CD8-positive, alpha-beta memory T cell (primary cell): ENCODE measurements around the gene ITSN1. TPM values are rescaled to one million over a fixed set of nuclear protein-coding genes. Genes with fewer than 3 reads are reported as not detected.

Experiments
- CTCF ChIA-PET: fragments of 350-600 bp; sonication (Branson Sonifier 250); formaldehyde crosslinking; loops from one replicate; lab custom pipeline; 2021; ENCODE audit warnings: antibody characterized with exemption; lab: Charles Lee
- POLR2A ChIA-PET: fragments of 350-600 bp; sonication (Branson Sonifier 250); formaldehyde crosslinking; loops from one replicate; lab custom pipeline; 2021; ENCODE audit warnings: antibody characterized with exemption; lab: Charles Lee
- DNase-seq, 5 donors: peaks; one replicate each; pipeline versions ENCODE4 v3.0.0 to v3.0.0-alpha.2; 2020 to 2022; ENCODE audit warnings: mixed read lengths in 1 of 5
- H3K27ac ChIP-seq: one replicate; pipeline ENCODE4 v1.7.0; 2013; ENCODE audit warnings: low read depth, mild to moderate bottlenecking, low read length, moderate library complexity
- H3K27me3 ChIP-seq: 2 replicates; pipeline ENCODE4 v1.7.0; 2013; ENCODE audit warnings: low read length, mild to moderate bottlenecking; ENCODE audit not compliant: insufficient read depth, poor library complexity, severe bottlenecking
- H3K36me3 ChIP-seq: 2 replicates; pipeline ENCODE4 v1.7.0; 2013; ENCODE audit warnings: mild to moderate bottlenecking, low read length, moderate library complexity; ENCODE audit not compliant: insufficient read depth
- H3K4me1 ChIP-seq: 2 replicates; pipeline ENCODE4 v1.7.0; 2013; ENCODE audit warnings: mild to moderate bottlenecking, low read length, moderate library complexity; ENCODE audit not compliant: insufficient read depth
- H3K4me3 ChIP-seq: 2 replicates; pipeline ENCODE4 v1.7.0; 2013; ENCODE audit warnings: mild to moderate bottlenecking, low read length
- H3K9me3 ChIP-seq: 2 replicates; pipeline ENCODE4 v1.7.0; 2013; ENCODE audit warnings: mild to moderate bottlenecking, low read length
- H3K27ac Mint-ChIP-seq, 8 donors: one replicate each; pipeline ENCODE4 v1.8.0; 2020 to 2021; ENCODE audit warnings: mixed read lengths in 8 of 8, mild to moderate bottlenecking in 6 of 8, inconsistent platforms in 3 of 8, moderate library complexity in 3 of 8
- H3K27me3 Mint-ChIP-seq, 2 donors: one replicate each; pipeline ENCODE4 v1.8.0; 2020 to 2021; ENCODE audit warnings: mixed read lengths in 2 of 2, mild to moderate bottlenecking in 1 of 2, moderate library complexity in 1 of 2
- H3K36me3 Mint-ChIP-seq, 3 donors: one replicate each; pipeline ENCODE4 v1.8.0; 2020 to 2021; ENCODE audit warnings: mixed read lengths in 3 of 3, inconsistent platforms in 1 of 3, mild to moderate bottlenecking in 1 of 3
- H3K4me1 Mint-ChIP-seq, 3 donors: one replicate each; pipeline ENCODE4 v1.8.0; 2020 to 2021; ENCODE audit warnings: mixed read lengths in 3 of 3, inconsistent platforms in 1 of 3, mild to moderate bottlenecking in 1 of 3
- H3K4me3 Mint-ChIP-seq, 7 donors: one replicate each; pipeline ENCODE4 v1.8.0; 2020 to 2021; ENCODE audit warnings: mixed read lengths in 7 of 7, mild to moderate bottlenecking in 6 of 7, moderate library complexity in 4 of 7, inconsistent platforms in 2 of 7
- H3K9me3 Mint-ChIP-seq, 5 donors: one replicate each; pipeline ENCODE4 v1.8.0; 2020 to 2022; ENCODE audit warnings: mixed read lengths in 5 of 5, mild to moderate bottlenecking in 3 of 5, moderate library complexity in 2 of 5, inconsistent platforms in 1 of 5
- polyA plus RNA-seq: library from polyadenylated mRNA; unstranded; fragments of 300-500 nt; fragmentation: Illumina TruSeq; gene quantifications from one replicate; pipeline ENCODE4 v1.2.3, GENCODE V29; 2021
- total RNA-seq, 2 experiments: library from RNA; stranded (reverse); gene quantifications; one replicate each; pipeline ENCODE4 v1.2.3, GENCODE V29; 2021

ITSN1 gene
- total and polyA plus RNA-seq, 3 experiments from 2014 or later, result 2.7 to 5.5 (median 4.9) TPM

DNA sequence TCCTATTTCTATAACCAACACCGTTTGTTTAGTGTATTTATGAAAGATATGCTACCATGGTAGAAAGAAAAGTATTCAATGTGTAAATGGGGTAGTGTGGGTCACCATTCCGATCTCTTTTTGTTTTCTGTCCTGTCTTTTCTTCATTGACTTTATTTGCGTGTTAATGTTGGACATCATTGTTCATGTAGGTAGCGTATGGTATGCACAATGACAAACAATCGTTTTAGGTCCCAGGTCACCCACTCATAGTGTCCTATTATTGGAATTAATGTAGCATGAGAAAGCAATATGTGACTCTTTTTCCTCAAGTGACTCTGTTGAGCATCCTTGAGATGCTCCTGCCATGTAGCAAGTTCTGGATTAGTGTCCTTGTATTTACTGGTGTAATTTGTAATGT is 247.9 kb downstream of the ITSN1 start:
- peaks cover 2 to 22% of the 10 kb centered on the region in 2 donors for H3K27me3 Mint-ChIP-seq
- ChIA-PET CTCF (no interaction called here), POLR2A (no interaction called here)
- no peak overlapping the region for H3K27ac ChIP-seq
- no peaks in the 10 kb centered on the region for H3K36me3 Mint-ChIP-seq
- H3K4me3 ChIP-seq, result no peak overlapping the region
- H3K9me3 Mint-ChIP-seq, result no peaks in the 10 kb centered on the region
- no peaks in the 10 kb centered on the region for H3K36me3 ChIP-seq
- peaks cover 12% of the 10 kb centered on the region for H3K4me1 ChIP-seq
- DNase-seq, result no peak
- H3K4me3 Mint-ChIP-seq, result no peak overlapping the region
- no peaks in the 10 kb centered on the region for H3K9me3 ChIP-seq
- H3K27me3 ChIP-seq, result no peaks in the 10 kb centered on the region
- H3K4me1 Mint-ChIP-seq, result peaks cover 7 to 10% (median 9%) of the 10 kb centered on the region in 3 donors
- H3K27ac Mint-ChIP-seq, result no peak overlapping the region

DNA sequence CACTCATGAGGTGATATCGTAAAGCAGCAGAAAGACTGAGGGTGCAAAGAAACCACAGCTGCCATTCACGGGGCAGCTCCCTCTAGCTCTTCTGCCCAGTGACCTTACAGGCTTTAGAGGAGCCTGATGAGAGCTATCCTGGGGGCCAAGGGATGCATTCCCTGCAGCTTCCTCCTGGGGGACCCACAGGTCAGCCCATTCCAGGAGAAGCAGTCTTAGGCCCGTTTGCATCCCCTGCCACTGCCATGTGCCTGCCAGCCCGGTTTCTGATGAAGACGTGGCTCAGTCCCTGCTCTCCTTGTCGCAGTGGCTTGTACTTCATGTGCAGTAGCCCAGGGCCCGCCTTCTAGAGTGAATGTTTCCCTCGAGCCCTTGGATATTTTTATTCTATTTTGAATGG is 250.6 kb downstream of the ITSN1 start:
- POLR2A ChIA-PET, result no interaction called here

DNA sequence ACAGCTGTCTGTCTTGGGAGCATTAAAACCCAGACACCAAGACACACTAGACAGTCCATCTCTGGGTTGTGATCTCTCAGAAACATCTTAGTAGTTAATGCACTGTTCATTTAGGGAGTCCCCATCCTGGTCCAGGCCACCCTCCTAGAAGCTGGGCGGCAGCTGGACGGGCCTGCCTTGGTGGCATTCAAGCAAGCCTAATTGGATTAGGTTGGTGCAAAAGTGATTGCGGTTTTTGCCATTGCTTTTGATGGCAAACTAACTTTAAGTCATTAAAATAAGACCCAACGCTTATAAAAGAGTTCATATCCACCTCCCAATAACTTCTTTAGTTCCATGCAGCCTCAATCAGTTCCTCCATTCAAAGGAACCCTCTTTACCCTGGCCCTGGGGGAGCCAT is 251.6 kb downstream of the ITSN1 start:
- Histone ChIP-seq H3K4me3 (no peak overlapping the region), H3K9me3 (no peaks in the 10 kb centered on the region), H3K4me1 (peaks cover 12% of the 10 kb centered on the region), H3K27me3 (no peaks in the 10 kb centered on the region), H3K27ac (no peak overlapping the region), H3K36me3 (no peaks in the 10 kb centered on the region)
- Mint-ChIP-seq H3K27me3 (peaks cover 1 to 25% of the 10 kb centered on the region in 2 donors), H3K9me3 (no peaks in the 10 kb centered on the region), H3K27ac (no peak overlapping the region), H3K4me3 (peak overlapping the region in 1 of 7 donors; percentile 33), H3K4me1 (peaks cover 8 to 14% (median 14%) of the 10 kb centered on the region in 3 donors), H3K36me3 (no peaks in the 10 kb centered on the region)
- DNase-seq, result no peak
- ChIA-PET CTCF (no interaction called here), POLR2A (no interaction called here)

More for the DNA sequence above, 250.6 kb downstream of the ITSN1 start:
- no peak for DNase-seq
- CTCF ChIA-PET, result no interaction called here
- H3K27me3 Mint-ChIP-seq, result peaks cover 3 to 25% of the 10 kb centered on the region in 2 donors
- no peak overlapping the region for H3K27ac Mint-ChIP-seq
- no peaks in the 10 kb centered on the region for H3K9me3 Mint-ChIP-seq
- H3K27me3 ChIP-seq, result no peaks in the 10 kb centered on the region
- no peaks in the 10 kb centered on the region for H3K36me3 ChIP-seq
- H3K36me3 Mint-ChIP-seq, result no peaks in the 10 kb centered on the region
- H3K4me3 ChIP-seq, result no peak overlapping the region
- H3K4me1 ChIP-seq, result peaks cover 12% of the 10 kb centered on the region
- no peak overlapping the region for H3K27ac ChIP-seq
- no peaks in the 10 kb centered on the region for H3K9me3 ChIP-seq
- peaks cover 8 to 14% (median 14%) of the 10 kb centered on the region in 3 donors for H3K4me1 Mint-ChIP-seq
- no peak overlapping the region for H3K4me3 Mint-ChIP-seq

DNA sequence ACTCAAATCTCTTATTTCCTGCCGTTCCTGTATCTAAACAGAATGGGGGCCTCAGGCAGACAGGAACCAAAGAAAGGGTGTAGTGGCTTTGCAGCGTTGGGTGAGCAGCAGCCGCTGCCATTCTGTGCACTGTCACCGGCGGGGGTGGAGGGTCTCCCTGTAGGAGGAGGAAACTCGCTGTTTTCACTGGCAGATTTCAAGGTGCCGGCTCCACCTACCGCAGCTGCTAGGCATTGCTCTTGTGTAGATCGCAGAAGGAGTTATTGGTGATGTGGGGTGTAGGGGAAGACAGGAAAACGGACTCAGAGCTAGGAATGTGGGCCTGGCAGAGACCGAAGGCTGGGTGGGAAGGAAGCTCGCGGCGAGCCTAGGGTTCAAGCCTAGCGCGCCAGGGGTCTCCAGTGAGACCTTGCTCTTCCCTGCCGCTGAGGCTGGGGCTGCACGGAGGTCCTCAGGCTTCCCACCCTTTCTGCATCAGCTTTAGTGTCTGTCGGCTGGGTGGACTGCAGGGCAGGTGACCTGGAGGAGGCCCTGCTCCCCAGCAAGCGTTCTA is 252.5 kb downstream of the ITSN1 start:
- no peaks in the 10 kb centered on the region for H3K9me3 Mint-ChIP-seq
- peak in 4 of 5 donors; percentile 13 to 72 (median 48) for DNase-seq
- peak overlapping the region in 6 of 7 donors; percentile 16 to 76 (median 51) for H3K4me3 Mint-ChIP-seq
- Histone ChIP-seq H3K27me3 (no peaks in the 10 kb centered on the region), H3K4me3 (peak overlapping the region; percentile 27), H3K9me3 (no peaks in the 10 kb centered on the region), H3K36me3 (no peaks in the 10 kb centered on the region), H3K27ac (no peak overlapping the region), H3K4me1 (peaks cover 12% of the 10 kb centered on the region)
- CTCF ChIA-PET, result interaction anchor here (1.2 kb wide), 1 partner anchor 453 kb away, joined by 4 read pairs; no protein-coding TSS in a partner anchor
- peak overlapping the region in 4 of 8 donors; percentile 6 to 73 (median 54) for H3K27ac Mint-ChIP-seq
- POLR2A ChIA-PET, result no interaction called here
- H3K4me1 Mint-ChIP-seq, result peaks cover 8 to 14% (median 14%) of the 10 kb centered on the region in 3 donors
- peaks cover 1 to 25% of the 10 kb centered on the region in 2 donors for H3K27me3 Mint-ChIP-seq
- peaks cover 0 to 5% (median 3%) of the 10 kb centered on the region in 3 donors for H3K36me3 Mint-ChIP-seq

DNA sequence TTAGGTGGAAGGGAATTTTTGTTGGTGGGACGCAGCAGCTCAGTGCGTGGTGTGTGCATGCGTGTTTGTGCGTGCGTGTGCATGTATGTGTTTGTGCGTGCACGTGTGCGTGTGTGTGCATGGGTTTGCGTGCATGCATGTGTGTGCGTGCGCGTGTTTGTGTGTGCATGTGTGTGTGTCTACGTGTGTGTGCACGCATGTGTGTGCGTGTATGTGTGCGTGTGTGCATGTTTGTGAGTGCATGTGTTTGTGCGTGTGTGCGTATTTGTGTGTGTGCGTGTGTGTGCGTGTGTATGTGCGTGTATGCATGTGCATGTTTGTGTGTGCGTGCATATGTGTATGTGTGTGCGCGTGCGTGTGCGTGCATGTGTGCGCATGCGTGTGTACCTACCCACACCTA is 253.1 kb downstream of the ITSN1 start:
- Mint-ChIP-seq H3K9me3 (no peaks in the 10 kb centered on the region), H3K4me3 (peak overlapping the region in 3 of 7 donors; percentile 45 to 76 (median 56)), H3K4me1 (peaks cover 8 to 14% (median 14%) of the 10 kb centered on the region in 3 donors), H3K36me3 (peaks cover 0 to 6% (median 5%) of the 10 kb centered on the region in 3 donors), H3K27ac (peak overlapping the region in 2 of 8 donors; percentile 59 to 63), H3K27me3 (peaks cover 1 to 25% of the 10 kb centered on the region in 2 donors)
- peaks cover 12% of the 10 kb centered on the region for H3K4me1 ChIP-seq
- no peaks in the 10 kb centered on the region for H3K36me3 ChIP-seq
- H3K4me3 ChIP-seq, result no peak overlapping the region
- H3K27me3 ChIP-seq, result no peaks in the 10 kb centered on the region
- H3K9me3 ChIP-seq, result no peaks in the 10 kb centered on the region
- no peak for DNase-seq
- POLR2A ChIA-PET, result no interaction called here
- no peak overlapping the region for H3K27ac ChIP-seq
- CTCF ChIA-PET, result interaction anchor here (1.2 kb wide), 2 partner anchors 11 to 452 kb away, joined by 4 read pairs; no protein-coding TSS in a partner anchor

DNA sequence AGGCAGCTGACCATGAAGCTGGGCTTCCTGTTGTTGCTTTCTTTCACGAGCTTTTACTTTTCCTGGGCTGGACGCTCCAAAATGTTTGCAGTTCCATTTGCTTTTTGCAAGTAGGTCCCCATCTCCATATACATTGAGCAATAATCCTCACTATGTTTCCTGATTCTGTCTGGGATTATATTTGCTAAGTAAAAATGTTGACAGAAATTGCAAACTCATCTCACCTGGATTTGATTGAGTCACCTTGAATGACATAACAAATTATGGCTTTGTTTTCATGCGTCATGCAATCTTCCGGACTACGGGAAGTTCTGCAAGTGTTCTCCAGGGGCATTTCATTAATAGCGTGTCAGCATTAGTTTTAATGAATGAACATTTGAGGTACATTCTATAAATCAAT is 254.4 kb downstream of the ITSN1 start:
- Mint-ChIP-seq H3K36me3 (peaks cover 0 to 12% (median 8%) of the 10 kb centered on the region in 3 donors), H3K9me3 (no peaks in the 10 kb centered on the region), H3K4me1 (peaks cover 8 to 14% (median 14%) of the 10 kb centered on the region in 3 donors), H3K27ac (no peak overlapping the region), H3K27me3 (peaks cover 1 to 25% of the 10 kb centered on the region in 2 donors), H3K4me3 (no peak overlapping the region)
- no peaks in the 10 kb centered on the region for H3K9me3 ChIP-seq
- no peaks in the 10 kb centered on the region for H3K36me3 ChIP-seq
- POLR2A ChIA-PET, result no interaction called here
- DNase-seq, result no peak
- H3K4me3 ChIP-seq, result no peak overlapping the region
- H3K4me1 ChIP-seq, result peaks cover 12% of the 10 kb centered on the region
- CTCF ChIA-PET, result interaction anchor here (1.2 kb wide), 1 partner anchor 10 kb away, joined by 4 read pairs; no protein-coding TSS in a partner anchor
- H3K27me3 ChIP-seq, result no peaks in the 10 kb centered on the region
- no peak overlapping the region for H3K27ac ChIP-seq

DNA sequence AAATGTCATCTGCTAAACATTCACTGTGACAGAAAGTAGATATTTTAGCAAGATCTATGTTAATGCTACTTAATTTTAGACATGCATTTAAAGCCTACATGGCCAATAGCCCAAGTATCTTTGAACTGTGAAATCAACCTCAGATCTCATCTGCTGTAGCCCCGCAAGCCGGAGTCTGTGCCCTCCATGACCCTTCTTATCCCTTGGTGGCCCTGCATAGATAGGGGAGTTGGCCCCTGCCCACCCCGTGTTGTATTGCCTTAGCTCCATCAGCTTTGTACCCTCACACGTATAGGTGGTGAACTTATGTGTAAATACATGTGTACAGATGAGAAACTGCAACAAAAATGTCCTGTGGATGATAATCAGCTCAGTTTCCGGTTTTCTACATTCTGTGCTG is 254.8 kb downstream of the ITSN1 start:
- H3K27ac Mint-ChIP-seq, result no peak overlapping the region
- H3K27me3 Mint-ChIP-seq, result peaks cover 1 to 25% of the 10 kb centered on the region in 2 donors
- peaks cover 8 to 14% (median 14%) of the 10 kb centered on the region in 3 donors for H3K4me1 Mint-ChIP-seq
- Histone ChIP-seq H3K9me3 (no peaks in the 10 kb centered on the region), H3K4me3 (no peak overlapping the region), H3K4me1 (peaks cover 12% of the 10 kb centered on the region), H3K36me3 (no peaks in the 10 kb centered on the region), H3K27ac (no peak overlapping the region), H3K27me3 (no peaks in the 10 kb centered on the region)
- H3K36me3 Mint-ChIP-seq, result peaks cover 0 to 16% (median 10%) of the 10 kb centered on the region in 3 donors
- no peak overlapping the region for H3K4me3 Mint-ChIP-seq
- ChIA-PET POLR2A (no interaction called here), CTCF (no interaction called here)
- DNase-seq, result no peak
- H3K9me3 Mint-ChIP-seq, result no peaks in the 10 kb centered on the region

DNA sequence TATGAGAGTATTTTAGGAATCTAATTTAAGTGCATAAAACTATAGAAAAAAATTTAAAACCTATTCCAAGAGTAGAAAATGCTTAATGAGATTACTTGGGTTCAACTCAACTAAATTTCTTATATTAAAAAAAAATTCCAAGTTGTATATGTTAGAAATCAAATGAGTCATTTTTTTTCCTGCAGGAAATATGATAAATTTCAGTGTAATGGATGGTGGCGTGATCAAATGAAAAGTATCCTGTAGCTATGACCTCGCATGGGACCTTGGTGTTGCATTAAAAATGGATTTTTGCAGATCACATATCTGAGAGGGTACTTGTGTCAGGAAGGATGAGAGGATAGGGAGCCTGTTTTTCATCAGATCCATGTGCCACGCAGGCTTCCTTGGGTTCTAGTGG is 255.4 kb downstream of the ITSN1 start:
- POLR2A ChIA-PET, result interaction anchor here (0.8 kb wide), 1 partner anchor 90 kb away, joined by 3 read pairs; no protein-coding TSS in a partner anchor
- Histone ChIP-seq H3K36me3 (peaks cover 2% of the 10 kb centered on the region), H3K9me3 (no peaks in the 10 kb centered on the region), H3K4me3 (no peak overlapping the region), H3K4me1 (peaks cover 12% of the 10 kb centered on the region), H3K27ac (no peak overlapping the region), H3K27me3 (no peaks in the 10 kb centered on the region)
- Mint-ChIP-seq H3K27me3 (peaks cover 1 to 25% of the 10 kb centered on the region in 2 donors), H3K4me3 (no peak overlapping the region), H3K9me3 (no peaks in the 10 kb centered on the region), H3K27ac (no peak overlapping the region), H3K4me1 (peaks cover 8 to 14% (median 14%) of the 10 kb centered on the region in 3 donors), H3K36me3 (peaks cover 0 to 22% (median 14%) of the 10 kb centered on the region in 3 donors)
- no peak for DNase-seq
- CTCF ChIA-PET, result no interaction called here
